HCT116 (cell line): ENCODE measurements around the gene MYO1B. TPM values are rescaled to one million over a fixed set of nuclear protein-coding genes. Genes with fewer than 3 reads are reported as not detected.

ENCODE experiments used
- ATAC-seq: fragments of 200-7000 bp; cut with Tn5 transposase; 2 replicates; pipeline ENCODE4 v1.9.1; 2020; ENCODE audit warnings: mild to moderate bottlenecking, moderate library complexity
- BruUV-seq: library from RNA; stranded (reverse); fragments of 400-500 nt; replicated peaks from 2 replicates; lab custom pipeline; 2021; lab: Mats Ljungman, UMichigan
- CTCF ChIA-PET: fragments of 300-600 bp; sonication (Branson Sonifier 250); formaldehyde crosslinking; loops from one replicate; lab custom pipeline; 2021; ENCODE audit warnings: antibody characterized with exemption; lab: Charles Lee
- POLR2A ChIA-PET: fragments of 300-600, 350-600 bp; sonication (Branson Sonifier 250); formaldehyde crosslinking; loops from one replicate; lab custom pipeline; 2021; ENCODE audit warnings: antibody characterized with exemption; lab: Charles Lee
- RAD21 ChIA-PET, 2 experiments: fragments of 300-600 bp; sonication (Branson Sonifier 250); formaldehyde crosslinking; loops; one replicate each; lab custom pipeline; 2023; ENCODE audit warnings: low total read pairs in 2 of 2; ENCODE audit not compliant: uncharacterized antibody in 2 of 2, unreplicated experiment in 2 of 2, low non-redundant PET in 1 of 2; lab: Charles Lee
- DNase-seq: peaks from one replicate; pipeline ENCODE4 v3.0.0-alpha.2; 2010; ENCODE audit warnings: low read depth, low spot score
- H2AFZ ChIP-seq: fragments of 200-600 bp; shearing (Covaris generic), sonication (generic); 2 replicates; pipeline ENCODE4 v1.6.1; 2017; ENCODE audit warnings: low read depth, mixed run types, mixed read lengths, antibody characterized with exemption, low read length; ENCODE audit not compliant: poor library complexity, severe bottlenecking
- H3K27ac ChIP-seq: 2 replicates; pipeline ENCODE4 v1.5.1; 2012; ENCODE audit warnings: low read depth, low read length
- H3K27me3 ChIP-seq: fragments of 200-600 bp; sonication (generic); 2 replicates; pipeline ENCODE4 v1.6.1; 2016; ENCODE audit warnings: mixed run types, low read length, mixed read lengths; ENCODE audit not compliant: insufficient read depth
- H3K36me3 ChIP-seq, 2 experiments: fragments of 200-500 bp in 1 of 2; fragments of 200-600 bp in 1 of 2; sonication (Bioruptor generic) in 1 of 2; sonication (generic) in 1 of 2; 2 replicates each; pipeline versions ENCODE4 v1.5.1 to v1.6.1; 2014 to 2016; ENCODE audit warnings: low read length in 2 of 2, inconsistent platforms in 1 of 2, mixed read lengths in 1 of 2, mixed run types in 1 of 2; ENCODE audit not compliant: insufficient read depth in 2 of 2, control insufficient read depth in 1 of 2
- H3K4me1 ChIP-seq, 2 experiments: fragments of 200-600 bp in 1 of 2; sonication (generic) in 1 of 2; 2 replicates each; pipeline versions ENCODE4 v1.5.1 to v1.6.1; 2012 to 2017; ENCODE audit warnings: low read length in 2 of 2, inconsistent platforms in 1 of 2, mild to moderate bottlenecking in 1 of 2, mixed read lengths in 1 of 2, mixed run types in 1 of 2, moderate library complexity in 1 of 2; ENCODE audit not compliant: insufficient read depth in 2 of 2, control insufficient read depth in 1 of 2
- H3K4me2 ChIP-seq: fragments of 200-600 bp; sonication (generic); 2 replicates; pipeline ENCODE4 v1.6.1; 2017; ENCODE audit warnings: mixed run types, low read length, mixed read lengths
- H3K4me3 ChIP-seq, 2 experiments: fragments of 200-600 bp in 1 of 2; sonication (generic) in 1 of 2; replicated peaks in 1 of 2; 2 replicates each; pipeline ENCODE4 v1.5.1; 2011 to 2016; ENCODE audit warnings: low read length in 2 of 2, control low read depth in 1 of 2, low read depth in 1 of 2, mild to moderate bottlenecking in 1 of 2, mixed read lengths in 1 of 2, mixed run types in 1 of 2
- H3K79me2 ChIP-seq: fragments of 200-600 bp; sonication (generic); 2 replicates; pipeline ENCODE4 v1.6.1; 2017; ENCODE audit warnings: mild to moderate bottlenecking, mixed run types, low read length, moderate library complexity, mixed read lengths; ENCODE audit not compliant: insufficient read depth
- H3K9ac ChIP-seq: fragments of 200-600 bp; sonication (generic); 2 replicates; pipeline ENCODE4 v1.6.1; 2016; ENCODE audit warnings: low read length, mixed read lengths
- H3K9me2 ChIP-seq: fragments of 200-600 bp; sonication (generic), shearing (Covaris generic); 2 replicates; pipeline ENCODE4 v1.6.1; 2017; ENCODE audit warnings: mixed run types, mild to moderate bottlenecking, moderate library complexity; ENCODE audit not compliant: insufficient read depth
- H3K9me3 ChIP-seq, 2 experiments: fragments of 200-500 bp in 1 of 2; fragments of 200-600 bp in 1 of 2; sonication (Bioruptor generic) in 1 of 2; sonication (generic) in 1 of 2; 2 replicates each; pipeline ENCODE4 v1.6.1; 2014 to 2017; ENCODE audit warnings: low read length in 2 of 2, mixed read lengths in 2 of 2, inconsistent platforms in 1 of 2, low read depth in 1 of 2, mild to moderate bottlenecking in 1 of 2, mixed run types in 1 of 2, moderate library complexity in 1 of 2; ENCODE audit not compliant: control insufficient read depth in 1 of 2, insufficient read depth in 1 of 2
- H4K20me1 ChIP-seq: fragments of 200-600 bp; sonication (generic), shearing (Covaris generic); 2 replicates; pipeline ENCODE4 v1.6.1; 2017; ENCODE audit warnings: mixed run types, mild to moderate bottlenecking, moderate library complexity; ENCODE audit not compliant: insufficient read depth
- CEBPB ChIP-seq: IDR thresholded peaks from 2 replicates; pipeline ENCODE4 v1.6.1; 2012; ENCODE audit warnings: low read depth
- CTCF ChIP-seq, 3 experiments: fragments of 200-600 bp in 1 of 3; sonication (generic) in 1 of 3; IDR thresholded peaks in 2 of 3; conservative IDR thresholded peaks in 1 of 3; 2 replicates each; pipeline ENCODE4 v1.5.1; 2012 to 2017; ENCODE audit warnings: low read depth in 2 of 3, low read length in 2 of 3, antibody characterized with exemption in 1 of 3, borderline replicate concordance in 1 of 3, control low read depth in 1 of 3, mild to moderate bottlenecking in 1 of 3, mixed read lengths in 1 of 3, mixed run types in 1 of 3, moderate library complexity in 1 of 3; ENCODE audit not compliant: insufficient read depth in 1 of 3
- EZH2 ChIP-seq: fragments of 200-600 bp; sonication (generic); IDR thresholded peaks from 2 replicates; pipeline ENCODE4 v1.6.1; 2017; ENCODE audit warnings: antibody characterized with exemption, mixed run types
- MAX ChIP-seq: IDR thresholded peaks from 2 replicates; pipeline ENCODE4 v1.6.1; 2012
- POLR2A ChIP-seq: IDR thresholded peaks from 2 replicates; pipeline ENCODE4 v1.7.0; 2011; ENCODE audit warnings: borderline replicate concordance; ENCODE audit not compliant: insufficient read depth, insufficient read length; ENCODE audit errors: extremely low read depth
- POLR2AphosphoS5 ChIP-seq: IDR thresholded peaks from 2 replicates; pipeline ENCODE4 v1.6.1; 2011; ENCODE audit warnings: mild to moderate bottlenecking, low read depth, low read length, moderate library complexity
- REST ChIP-seq: IDR thresholded peaks from 2 replicates; pipeline ENCODE4 v1.6.1; 2012; ENCODE audit warnings: low read depth
- SIN3A ChIP-seq: IDR thresholded peaks from 2 replicates; pipeline ENCODE4 v1.6.1; 2012; ENCODE audit warnings: low read depth
- SP1 ChIP-seq: IDR thresholded peaks from 2 replicates; pipeline ENCODE4 v1.6.1; 2012; ENCODE audit warnings: low read depth
- SRF ChIP-seq: IDR thresholded peaks from 2 replicates; pipeline ENCODE4 v1.6.1; 2012; ENCODE audit warnings: low read depth
- TCF7L2 ChIP-seq: IDR thresholded peaks from 2 replicates; pipeline ENCODE4 v1.7.0; 2011; ENCODE audit warnings: borderline replicate concordance, inconsistent platforms; ENCODE audit not compliant: insufficient read depth, insufficient read length; ENCODE audit errors: extremely low read depth
- ZBTB33 ChIP-seq: IDR thresholded peaks from 2 replicates; pipeline ENCODE4 v1.6.1; 2011; ENCODE audit warnings: mild to moderate bottlenecking, low read length, moderate library complexity; ENCODE audit not compliant: insufficient replicate concordance; ENCODE audit errors: extremely low read depth
- ZNF274 ChIP-seq: fragments of 200-500 bp; sonication (Bioruptor generic); IDR thresholded peaks from 2 replicates; pipeline ENCODE4 v1.6.1; 2014; ENCODE audit warnings: mild to moderate bottlenecking, low read depth, low read length, inconsistent platforms
- intact Hi-C: fragments of 100-400 bp; cut with micrococcal nuclease; formaldehyde crosslinking; loops from 2 replicates; pipeline ENCODE4 v1.10.0; 2022
- total RNA-seq: library from RNA; stranded (reverse); gene quantifications from one replicate; pipeline ENCODE4 v1.2.1, GENCODE V29; 2021; ENCODE audit not compliant: unreplicated experiment

Gene MYO1B
- total RNA-seq, 1 experiment from 2014 or later: 51.7 TPM

- RAD21 ChIA-PET: no interaction called here
Observed at GRCh38 chr2:191462370-191462769, 217.2 kb downstream of the MYO1B start.

More at GRCh38 chr2:191462370-191462769, 217.2 kb downstream of the MYO1B start:
- Histone ChIP-seq H3K4me1 (no peaks in the 10 kb centered on the region), H3K4me2 (no peak overlapping the region), H3K36me3 (no peaks in the 10 kb centered on the region), H3K9me2 (peaks cover 3% of the 10 kb centered on the region; the same call in 1 of the 2 replicates), H2AFZ (no peak overlapping the region), H3K9me3 (no peaks in the 10 kb centered on the region), H3K27ac (no peak overlapping the region), H4K20me1 (no peaks in the 10 kb centered on the region)
- CTCF ChIA-PET: no interaction called here
- no peak for DNase-seq
- intact Hi-C loops: no loop called here
- BruUV-seq: no TSS peak
- TF ChIP-seq SRF (no peak), POLR2AphosphoS5 (no peak), ZBTB33 (no peak), CEBPB (no peak), REST (no peak), ZNF274 (no peak), EZH2 (no peak), SP1 (no peak), MAX (no peak), POLR2A (no peak), TCF7L2 (no peak), SIN3A (no peak), CTCF (IDR thresholded peaks at IDR 0.05 in 2 of 3, conservative IDR thresholded peaks at IDR 0.05 in 1 of 3; ENCODE audit: borderline replicate concordance in 1 of 3, insufficient read depth in 1 of 3, low read depth in 2 of 3, low read length in 2 of 3) (no peak)
- TF ChIP-seq, all 23 proteins: peak for 0
- Histone ChIP-seq H3K4me3 (no peak overlapping the region), H3K79me2 (no peaks in the 10 kb centered on the region), H3K27me3 (no peaks in the 10 kb centered on the region), H3K9ac (no peak overlapping the region)
- ATAC-seq: no peak
- POLR2A ChIA-PET: no interaction called here
